RWPE1 (cell line): ENCODE results near the gene WNT3.
"Not testable (repeated sequence)": the region's sequence is repeated elsewhere in the genome, so short reads cannot be mapped to it uniquely, and the experiment has no call there.

ENCODE experiments used
- CTCF ChIA-PET: fragments of 350-600 bp; sonication (Branson Sonifier 250); formaldehyde crosslinking; extraction: SDS; loops from one replicate; lab custom pipeline; 2021; lab: Yijun Ruan, JAX
- POLR2A ChIA-PET: fragments of 400-600 bp; formaldehyde crosslinking; extraction: SDS; loops from one replicate; lab custom pipeline; 2020; ENCODE audit warnings: antibody characterized with exemption; ENCODE audit not compliant: low non-redundant PET; lab: Yijun Ruan, JAX
- DNase-seq: peaks from one replicate; pipeline ENCODE4 v3.0.0; 2012; ENCODE audit warnings: low spot score
- H3K27ac ChIP-seq: fragments of 450-650 bp; 2 replicates; pipeline ENCODE4 v1.5.1; 2017
- TF ChIP-seq, protein P1 (sequence below): fragments of 450-650 bp; conservative IDR thresholded peaks from 2 replicates; pipeline ENCODE4 v1.5.1; 2017; ENCODE audit warnings: low read depth, mild to moderate bottlenecking

Gene WNT3

DNA sequence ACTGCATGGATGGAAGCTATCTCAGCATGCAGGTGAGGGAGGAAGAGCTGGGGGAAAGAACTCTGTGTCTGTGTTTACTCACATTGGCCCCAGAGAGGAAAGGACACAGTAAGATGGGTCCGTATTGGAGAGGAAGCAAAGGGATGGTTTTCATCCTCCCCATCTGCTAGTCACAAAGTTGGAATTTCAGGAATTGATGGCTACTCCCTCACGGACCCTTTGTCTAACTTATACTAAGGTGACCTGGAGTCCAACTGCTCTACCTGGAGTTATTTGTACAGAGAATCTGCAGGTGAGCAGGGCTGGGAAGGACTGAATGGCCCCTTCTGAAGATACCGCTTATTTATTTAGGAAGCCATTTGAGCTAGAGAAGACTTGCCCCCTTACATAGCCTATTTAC, 55.1 kb downstream of the WNT3 start:
- no peak overlapping the region for H3K27ac ChIP-seq
- POLR2A ChIA-PET: interaction anchor here (0.5 kb wide), 1 partner anchor 12 kb away, joined by 6 read pairs; no protein-coding TSS in a partner anchor
- CTCF ChIA-PET: interaction anchor here (0.7 kb wide), 1 partner anchor 10 kb away, joined by 3 read pairs; no protein-coding TSS in a partner anchor
- no peak for DNase-seq
- TF ChIP-seq, protein P1, sequence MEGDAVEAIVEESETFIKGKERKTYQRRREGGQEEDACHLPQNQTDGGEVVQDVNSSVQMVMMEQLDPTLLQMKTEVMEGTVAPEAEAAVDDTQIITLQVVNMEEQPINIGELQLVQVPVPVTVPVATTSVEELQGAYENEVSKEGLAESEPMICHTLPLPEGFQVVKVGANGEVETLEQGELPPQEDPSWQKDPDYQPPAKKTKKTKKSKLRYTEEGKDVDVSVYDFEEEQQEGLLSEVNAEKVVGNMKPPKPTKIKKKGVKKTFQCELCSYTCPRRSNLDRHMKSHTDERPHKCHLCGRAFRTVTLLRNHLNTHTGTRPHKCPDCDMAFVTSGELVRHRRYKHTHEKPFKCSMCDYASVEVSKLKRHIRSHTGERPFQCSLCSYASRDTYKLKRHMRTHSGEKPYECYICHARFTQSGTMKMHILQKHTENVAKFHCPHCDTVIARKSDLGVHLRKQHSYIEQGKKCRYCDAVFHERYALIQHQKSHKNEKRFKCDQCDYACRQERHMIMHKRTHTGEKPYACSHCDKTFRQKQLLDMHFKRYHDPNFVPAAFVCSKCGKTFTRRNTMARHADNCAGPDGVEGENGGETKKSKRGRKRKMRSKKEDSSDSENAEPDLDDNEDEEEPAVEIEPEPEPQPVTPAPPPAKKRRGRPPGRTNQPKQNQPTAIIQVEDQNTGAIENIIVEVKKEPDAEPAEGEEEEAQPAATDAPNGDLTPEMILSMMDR: no peak

DNA sequence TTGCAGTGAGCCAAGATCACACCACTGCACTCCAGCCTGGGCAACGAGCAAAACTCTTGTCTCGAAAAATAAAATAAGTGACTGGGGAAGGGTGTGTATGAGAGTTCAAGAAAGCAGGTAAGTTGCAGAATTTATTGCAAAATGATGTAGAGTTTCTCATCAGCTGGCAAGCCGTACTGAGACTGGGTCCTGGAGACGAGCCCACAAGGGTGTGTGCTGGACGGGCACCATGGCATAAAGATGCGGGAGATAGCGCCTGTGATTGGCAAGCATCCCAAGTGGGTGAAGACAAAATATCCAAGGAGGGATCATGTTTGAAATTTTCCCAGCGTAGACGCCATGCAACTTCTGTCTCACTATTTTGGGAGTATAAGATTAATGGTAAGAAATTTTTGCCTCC, 59.4 kb downstream of the WNT3 start:
- TF ChIP-seq, protein P1: no peak
- peak overlapping the region; percentile 51 for H3K27ac ChIP-seq
- DNase-seq: no peak
- ChIA-PET CTCF (no interaction called here), POLR2A (no interaction called here)

DNA sequence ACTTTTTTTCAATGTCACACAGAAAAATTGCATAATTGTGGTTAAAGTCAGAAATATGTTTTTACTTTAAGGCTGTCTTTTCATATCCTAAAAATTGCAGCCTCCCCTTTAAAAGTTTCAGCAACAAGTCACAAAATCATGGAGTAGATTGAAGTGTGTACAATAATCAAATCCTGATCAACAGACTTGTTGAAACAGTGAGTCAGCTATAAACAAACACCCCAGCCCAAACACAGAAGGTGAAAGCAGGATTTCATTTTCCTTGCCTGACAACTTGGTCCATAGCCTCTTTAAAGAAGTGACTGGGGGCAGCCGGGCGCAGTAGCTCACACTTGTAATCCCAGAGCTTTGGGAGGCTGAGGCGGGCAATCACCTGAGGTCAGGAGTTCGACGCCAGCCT, 59.9 kb downstream of the WNT3 start:
- ChIA-PET POLR2A (no interaction called here), CTCF (no interaction called here)

GRCh38 chr17:46757588-46757987, 60.9 kb downstream of the WNT3 start:
- DNase-seq, CTCF ChIA-PET: not testable (repeated sequence)

More for the DNA sequence above, 59.9 kb downstream of the WNT3 start:
- DNase-seq: no peak
- TF ChIP-seq, protein P1: no peak
- peak overlapping the region; percentile 51 for H3K27ac ChIP-seq

GRCh38 chr17:46756861-46757260, 61.6 kb downstream of the WNT3 start:
- ChIA-PET POLR2A (no interaction called here), CTCF (no interaction called here)
- DNase-seq: no peak
- H3K27ac ChIP-seq: no peak overlapping the region
- TF ChIP-seq, protein P1: no peak

More at GRCh38 chr17:46757588-46757987, 60.9 kb downstream of the WNT3 start:
- POLR2A ChIA-PET: interaction anchor here (0.7 kb wide), 1 partner anchor 1151 kb away, joined by 3 read pairs; no protein-coding TSS in a partner anchor
- H3K27ac ChIP-seq: not testable (repeated sequence)

DNA sequence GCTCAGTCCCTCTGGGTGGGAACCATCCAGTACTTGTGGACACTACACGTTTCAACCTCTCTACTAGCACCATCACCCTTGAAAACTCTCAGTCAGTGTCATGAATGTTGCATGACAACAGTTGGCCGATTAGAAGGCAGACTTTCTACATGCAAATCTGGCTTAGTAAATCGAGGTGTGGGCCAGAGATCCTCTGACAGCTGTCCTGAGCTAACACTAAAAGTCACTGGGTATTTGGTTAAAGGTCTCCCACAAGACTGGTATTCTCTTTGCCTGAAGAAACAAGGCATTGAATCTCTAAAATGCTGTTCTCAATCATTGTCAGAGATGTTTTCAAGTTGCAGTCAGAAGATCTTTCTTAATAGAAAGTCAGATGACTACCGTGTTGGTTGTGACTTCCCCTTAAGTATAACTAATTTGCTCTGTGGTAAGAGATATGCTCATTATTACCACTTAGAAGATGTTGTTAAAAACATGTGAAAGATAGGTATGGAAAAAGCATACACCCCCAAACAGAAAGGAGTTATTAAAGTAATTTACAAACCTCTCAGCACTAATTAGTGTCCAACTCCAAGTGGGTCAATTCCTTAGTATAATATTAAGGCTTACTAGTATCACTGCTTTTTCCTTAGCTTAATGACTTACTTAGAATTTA, 62.3 kb downstream of the WNT3 start:
- H3K27ac ChIP-seq: no peak overlapping the region
- ChIA-PET POLR2A (no interaction called here), CTCF (no interaction called here)
- DNase-seq: no peak
- TF ChIP-seq, protein P1: no peak

DNA sequence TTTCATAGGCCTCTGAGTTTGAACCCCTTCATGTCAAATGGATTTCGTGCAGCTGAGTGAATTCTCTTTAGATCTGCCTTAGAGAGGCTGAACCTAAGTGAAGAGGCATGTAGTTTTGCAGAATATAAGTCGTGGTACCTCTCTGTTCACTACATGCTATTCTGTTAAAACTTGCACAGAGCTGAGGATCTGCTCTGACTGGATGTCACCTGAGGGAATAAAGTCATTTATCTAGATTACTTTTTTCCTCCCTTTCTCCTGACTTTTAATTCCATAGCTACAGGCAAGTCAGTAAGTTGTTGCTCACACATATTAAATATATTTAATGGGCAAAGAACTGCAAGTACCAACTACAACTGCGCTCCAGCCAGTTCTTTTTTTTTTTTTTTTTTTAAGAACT, 64.7 kb downstream of the WNT3 start:
- H3K27ac ChIP-seq: no peak overlapping the region
- TF ChIP-seq, protein P1: no peak
- no peak for DNase-seq
- CTCF ChIA-PET: interaction anchor here (0.6 kb wide), 1 partner anchor 9 kb away, joined by 3 read pairs; no protein-coding TSS in a partner anchor
- POLR2A ChIA-PET: no interaction called here
